Measurements from ENCODE around the gene PYY.

GRCh38 chr17:43917348-43918025 is 36.3 kb downstream of the PYY start:
- TF ChIP-seq CTCF (IDR thresholded peaks at IDR 0.05; ENCODE audit: low read length) (peak; percentile 58), EZH2phosphoT487 (IDR thresholded peaks at IDR 0.05; ENCODE audit: low read length) (no peak)
